Activated CD4-positive, alpha-beta T cell treated with anti-CD3 and anti-CD28 coated beads, Interleukin-2, amount 50 U/mL, for 48 hours (primary cell): Measurements from ENCODE around the gene CCDC70.

ENCODE experiments used
- DNase-seq, 2 experiments: peaks; one replicate each; pipeline ENCODE4 v3.0.0-alpha.2; 2020

The CCDC70 gene

DNA sequence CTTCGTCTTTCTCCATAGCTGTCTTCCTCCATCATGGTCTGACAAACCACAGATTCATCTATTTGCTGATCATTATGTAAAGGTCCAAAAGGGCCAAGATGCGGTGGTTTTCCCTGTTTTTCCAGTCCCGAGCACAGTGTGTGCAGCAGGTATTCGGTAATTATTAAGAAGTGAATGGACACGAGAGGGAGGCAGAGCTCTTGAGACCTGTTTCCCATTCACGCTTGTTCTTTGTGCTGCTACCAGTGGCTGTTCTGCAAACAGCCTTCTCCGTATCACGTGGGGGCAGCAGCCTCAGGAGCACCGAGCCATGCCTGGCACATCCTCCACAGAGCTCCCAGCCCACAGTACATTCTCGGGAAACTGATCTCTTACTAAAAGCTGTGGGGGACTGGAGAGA is 50.3 kb downstream of the CCDC70 start:
- no peak for DNase-seq

DNA sequence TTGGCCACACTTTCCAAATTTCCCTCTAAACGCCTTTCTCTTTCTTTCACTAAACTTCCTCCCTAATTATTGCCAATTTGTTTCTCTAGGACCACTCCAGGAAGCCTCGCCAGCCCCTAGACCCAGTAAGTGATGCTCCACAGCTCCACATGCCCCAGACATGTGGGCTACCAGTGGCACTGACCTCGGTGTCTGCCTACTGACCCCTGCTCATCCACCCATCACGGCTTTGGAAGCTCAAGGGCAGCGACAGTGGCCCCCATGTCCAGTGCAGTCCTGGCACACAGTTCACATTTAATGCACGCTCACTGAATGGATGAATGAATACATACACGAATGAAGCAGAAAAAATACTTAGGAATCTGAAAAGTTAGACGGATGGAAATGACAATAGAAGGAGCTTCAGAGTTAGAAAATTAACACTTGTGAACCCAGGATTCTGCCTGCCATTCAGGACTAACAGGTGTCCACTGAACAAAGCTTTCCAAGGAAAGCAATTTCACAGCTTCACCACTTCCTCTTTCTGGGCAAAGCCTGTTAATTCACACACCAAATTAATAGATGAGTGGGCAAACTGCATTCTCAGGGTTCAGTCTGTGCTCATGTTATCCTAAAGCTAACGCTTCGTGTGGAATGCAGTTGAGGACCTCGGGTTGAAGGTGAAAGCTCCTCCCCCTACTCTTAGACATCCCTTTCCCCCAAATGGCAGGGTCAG is 50.9 kb downstream of the CCDC70 start:
- no peak for DNase-seq

- no peak for DNase-seq
Observed at GRCh38 chr13:51913421-51914136, 51.8 kb downstream of the CCDC70 start.

GRCh38 chr13:51914137-51914493 is 52.3 kb downstream of the CCDC70 start:
- no peak for DNase-seq
